Endothelial cell (in vitro differentiated cells): ENCODE measurements around the gene IGFLR1. TPM values are rescaled to one million over a fixed set of nuclear protein-coding genes. Genes with fewer than 3 reads are reported as not detected.
A peak's percentile ranks its signal among the peaks of the same experiment; 100 is the strongest.

Experiments
- DNase-seq: peaks from one replicate; pipeline ENCODE4 v3.0.0; 2021; ENCODE audit warnings: low spot score
- H3K27ac Mint-ChIP-seq: one replicate; pipeline ENCODE4 v1.8.0; 2021; ENCODE audit warnings: mixed read lengths, inconsistent platforms; ENCODE audit not compliant: unreplicated experiment
- H3K27me3 Mint-ChIP-seq: one replicate; pipeline ENCODE4 v1.8.0; 2021; ENCODE audit warnings: mild to moderate bottlenecking, moderate library complexity, mixed read lengths, inconsistent platforms; ENCODE audit not compliant: unreplicated experiment
- H3K36me3 Mint-ChIP-seq: one replicate; pipeline ENCODE4 v1.8.0; 2021; ENCODE audit warnings: mild to moderate bottlenecking, low read depth, mixed read lengths, inconsistent platforms; ENCODE audit not compliant: unreplicated experiment
- H3K4me1 Mint-ChIP-seq: one replicate; pipeline ENCODE4 v1.8.0; 2021; ENCODE audit warnings: mild to moderate bottlenecking, mixed read lengths, inconsistent platforms; ENCODE audit not compliant: unreplicated experiment
- H3K4me3 Mint-ChIP-seq: one replicate; pipeline ENCODE4 v1.8.0; 2021; ENCODE audit warnings: mild to moderate bottlenecking, mixed read lengths, inconsistent platforms; ENCODE audit not compliant: unreplicated experiment
- H3K9me3 Mint-ChIP-seq: one replicate; pipeline ENCODE4 v1.8.0; 2021; ENCODE audit warnings: mixed read lengths, inconsistent platforms; ENCODE audit not compliant: unreplicated experiment
- long read RNA-seq: library from polyadenylated mRNA; unstranded; transcript quantifications from one replicate; pipeline ENCODE4 v2.0.0, GENCODE V29; 2020; ENCODE audit not compliant: unreplicated experiment
- total RNA-seq: library from RNA; stranded (reverse); fragmentation: NEBNext Ultra II Directional; extraction: Animal tissue kit (Norgen Biotek cat#: 25700); gene quantifications from one replicate; pipeline ENCODE4 v1.2.1, GENCODE V29; 2021; ENCODE audit not compliant: unreplicated experiment
- TF ChIP-seq, protein P1 (sequence below): fragments of 200-600 bp; sonication (generic); IDR thresholded peaks from one replicate; pipeline ENCODE4 v1.5.0; 2021; ENCODE audit warnings: antibody characterized with exemption; ENCODE audit not compliant: unreplicated experiment

Gene IGFLR1, protein sequence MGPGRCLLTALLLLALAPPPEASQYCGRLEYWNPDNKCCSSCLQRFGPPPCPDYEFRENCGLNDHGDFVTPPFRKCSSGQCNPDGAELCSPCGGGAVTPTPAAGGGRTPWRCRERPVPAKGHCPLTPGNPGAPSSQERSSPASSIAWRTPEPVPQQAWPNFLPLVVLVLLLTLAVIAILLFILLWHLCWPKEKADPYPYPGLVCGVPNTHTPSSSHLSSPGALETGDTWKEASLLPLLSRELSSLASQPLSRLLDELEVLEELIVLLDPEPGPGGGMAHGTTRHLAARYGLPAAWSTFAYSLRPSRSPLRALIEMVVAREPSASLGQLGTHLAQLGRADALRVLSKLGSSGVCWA
- 3.2 TPM for total RNA-seq
- long read RNA-seq, partial matches to known transcripts = 0 of 1 reads
- long read RNA-seq, other reads (novel, unspliced or antisense) = 0 of 1 reads

DNA sequence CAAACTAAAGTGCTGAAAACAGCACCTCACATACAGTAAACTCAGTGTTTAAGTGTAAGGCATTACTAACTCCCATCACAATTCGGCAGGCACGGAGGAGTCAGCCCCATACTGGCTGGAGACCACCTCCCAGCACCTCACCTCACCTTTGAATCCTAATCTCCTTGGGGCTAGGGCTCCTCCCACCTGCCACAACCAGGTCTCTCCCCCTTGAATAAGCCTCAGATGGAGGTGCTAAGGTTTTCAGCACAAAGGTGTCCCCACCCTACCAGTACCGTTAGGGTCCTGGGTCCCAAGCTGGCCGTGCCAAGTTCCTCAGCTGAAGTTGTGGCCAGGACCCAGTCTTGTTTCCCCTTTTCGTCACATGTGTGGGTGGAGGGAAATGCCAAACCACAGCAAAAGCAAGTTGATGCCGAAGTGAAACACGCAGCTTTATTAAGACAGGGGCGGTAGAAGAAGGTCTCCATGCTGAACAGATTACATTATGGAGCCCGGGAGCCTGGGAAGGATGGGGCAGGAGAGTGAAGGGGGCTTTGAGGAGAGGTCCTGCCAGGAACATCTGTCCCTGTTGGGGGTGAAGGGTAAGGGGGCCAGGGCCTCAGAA lies at the start of gene IGFLR1:
TSS of gene IGFLR1 (minus strand) at position 332 of the 604 bp plus-strand sequence. CDS start 1,272 bp downstream, outside the sequence.
- no peak for DNase-seq
- Mint-ChIP-seq H3K36me3 (peaks cover 13% of the 10 kb centered on the region), H3K27me3 (peaks cover 19% of the 10 kb centered on the region), H3K9me3 (no peaks in the 10 kb centered on the region), H3K4me1 (peaks cover 32% of the 10 kb centered on the region), H3K4me3 (peak within 1 kb of the TSS; percentile 19), H3K27ac (no peak within 1 kb of the TSS)
- TF ChIP-seq, protein P1, sequence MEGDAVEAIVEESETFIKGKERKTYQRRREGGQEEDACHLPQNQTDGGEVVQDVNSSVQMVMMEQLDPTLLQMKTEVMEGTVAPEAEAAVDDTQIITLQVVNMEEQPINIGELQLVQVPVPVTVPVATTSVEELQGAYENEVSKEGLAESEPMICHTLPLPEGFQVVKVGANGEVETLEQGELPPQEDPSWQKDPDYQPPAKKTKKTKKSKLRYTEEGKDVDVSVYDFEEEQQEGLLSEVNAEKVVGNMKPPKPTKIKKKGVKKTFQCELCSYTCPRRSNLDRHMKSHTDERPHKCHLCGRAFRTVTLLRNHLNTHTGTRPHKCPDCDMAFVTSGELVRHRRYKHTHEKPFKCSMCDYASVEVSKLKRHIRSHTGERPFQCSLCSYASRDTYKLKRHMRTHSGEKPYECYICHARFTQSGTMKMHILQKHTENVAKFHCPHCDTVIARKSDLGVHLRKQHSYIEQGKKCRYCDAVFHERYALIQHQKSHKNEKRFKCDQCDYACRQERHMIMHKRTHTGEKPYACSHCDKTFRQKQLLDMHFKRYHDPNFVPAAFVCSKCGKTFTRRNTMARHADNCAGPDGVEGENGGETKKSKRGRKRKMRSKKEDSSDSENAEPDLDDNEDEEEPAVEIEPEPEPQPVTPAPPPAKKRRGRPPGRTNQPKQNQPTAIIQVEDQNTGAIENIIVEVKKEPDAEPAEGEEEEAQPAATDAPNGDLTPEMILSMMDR = no peak

DNA sequence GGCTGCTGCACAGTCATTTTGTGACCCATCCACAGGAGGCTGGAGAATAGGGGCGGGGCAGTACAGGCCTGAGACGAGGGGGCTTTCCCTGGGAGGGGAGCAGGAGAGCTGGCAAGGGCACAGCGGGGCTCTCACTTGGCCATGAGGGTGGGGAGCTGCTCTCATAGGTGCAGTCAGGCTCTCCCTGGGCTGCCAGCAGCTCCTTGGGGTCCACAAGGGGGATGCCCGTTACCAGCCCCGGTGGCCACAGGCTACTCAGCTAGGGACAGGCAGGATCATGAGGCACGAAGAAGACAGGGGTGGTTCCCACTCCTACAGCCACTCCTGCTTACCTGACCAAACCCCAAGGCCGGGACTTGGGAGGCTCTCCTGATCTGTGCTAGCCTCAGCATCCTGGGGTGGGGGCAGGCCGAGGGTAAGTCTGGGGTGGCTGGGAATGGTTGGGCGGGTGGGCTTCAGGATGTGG lies 49.6 kb upstream of the IGFLR1 start:
- Mint-ChIP-seq H3K27ac (no peak overlapping the region), H3K27me3 (peaks cover 7% of the 10 kb centered on the region)
- TF ChIP-seq, protein P1 = no peak

DNA sequence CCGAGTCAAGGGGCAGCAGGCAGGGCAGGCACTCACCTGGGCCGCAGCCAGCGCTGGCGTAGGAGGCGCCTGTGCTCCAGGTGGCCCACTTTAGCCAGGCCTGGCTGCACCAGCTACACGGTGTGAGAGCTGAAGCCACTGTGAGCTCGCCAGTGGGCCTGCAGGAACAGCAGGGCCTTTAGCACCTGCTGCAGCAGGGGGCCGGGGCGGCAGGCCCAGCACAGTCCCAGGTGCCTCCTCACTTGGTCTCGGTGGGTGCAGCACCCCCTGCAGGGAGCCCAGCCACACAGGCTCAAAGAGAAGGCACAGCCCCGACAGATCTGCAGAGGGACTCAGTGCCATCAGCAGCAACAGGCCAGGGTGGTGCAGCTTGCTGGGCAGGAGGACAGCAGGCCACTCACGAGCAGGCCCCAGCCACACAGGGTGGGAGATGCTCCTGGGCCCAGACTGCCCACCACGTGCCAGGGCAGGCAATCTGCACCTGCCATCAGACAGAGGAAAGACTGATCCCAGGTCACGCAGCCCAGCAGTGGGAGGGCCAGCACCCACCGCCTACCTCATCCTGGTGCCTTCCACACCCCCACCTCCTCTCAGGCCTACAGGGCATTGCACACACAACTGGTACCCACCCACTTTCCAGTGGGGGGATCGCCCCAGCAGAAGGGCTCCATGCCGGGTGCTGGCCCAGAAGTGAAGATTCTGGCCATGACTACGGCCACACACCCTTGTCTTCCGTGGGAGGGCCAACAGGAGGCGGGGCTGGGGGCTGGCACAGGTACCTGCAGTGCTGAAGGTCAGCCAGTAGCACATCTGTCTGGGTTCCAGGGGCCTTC lies 48.9 kb upstream of the IGFLR1 start:
- Mint-ChIP-seq H3K27ac (no peak overlapping the region), H3K27me3 (peaks cover 6% of the 10 kb centered on the region), H3K36me3 (no peaks in the 10 kb centered on the region), H3K4me3 (no peak overlapping the region), H3K9me3 (no peaks in the 10 kb centered on the region), H3K4me1 (no peaks in the 10 kb centered on the region)
- TF ChIP-seq, protein P1 = peak; percentile 24
- DNase-seq = no peak

More for the DNA sequence above, 49.6 kb upstream of the IGFLR1 start:
- no peak overlapping the region for H3K4me3 Mint-ChIP-seq
- no peaks in the 10 kb centered on the region for H3K4me1 Mint-ChIP-seq
- H3K9me3 Mint-ChIP-seq = no peaks in the 10 kb centered on the region
- H3K36me3 Mint-ChIP-seq = no peaks in the 10 kb centered on the region
- DNase-seq = no peak

DNA sequence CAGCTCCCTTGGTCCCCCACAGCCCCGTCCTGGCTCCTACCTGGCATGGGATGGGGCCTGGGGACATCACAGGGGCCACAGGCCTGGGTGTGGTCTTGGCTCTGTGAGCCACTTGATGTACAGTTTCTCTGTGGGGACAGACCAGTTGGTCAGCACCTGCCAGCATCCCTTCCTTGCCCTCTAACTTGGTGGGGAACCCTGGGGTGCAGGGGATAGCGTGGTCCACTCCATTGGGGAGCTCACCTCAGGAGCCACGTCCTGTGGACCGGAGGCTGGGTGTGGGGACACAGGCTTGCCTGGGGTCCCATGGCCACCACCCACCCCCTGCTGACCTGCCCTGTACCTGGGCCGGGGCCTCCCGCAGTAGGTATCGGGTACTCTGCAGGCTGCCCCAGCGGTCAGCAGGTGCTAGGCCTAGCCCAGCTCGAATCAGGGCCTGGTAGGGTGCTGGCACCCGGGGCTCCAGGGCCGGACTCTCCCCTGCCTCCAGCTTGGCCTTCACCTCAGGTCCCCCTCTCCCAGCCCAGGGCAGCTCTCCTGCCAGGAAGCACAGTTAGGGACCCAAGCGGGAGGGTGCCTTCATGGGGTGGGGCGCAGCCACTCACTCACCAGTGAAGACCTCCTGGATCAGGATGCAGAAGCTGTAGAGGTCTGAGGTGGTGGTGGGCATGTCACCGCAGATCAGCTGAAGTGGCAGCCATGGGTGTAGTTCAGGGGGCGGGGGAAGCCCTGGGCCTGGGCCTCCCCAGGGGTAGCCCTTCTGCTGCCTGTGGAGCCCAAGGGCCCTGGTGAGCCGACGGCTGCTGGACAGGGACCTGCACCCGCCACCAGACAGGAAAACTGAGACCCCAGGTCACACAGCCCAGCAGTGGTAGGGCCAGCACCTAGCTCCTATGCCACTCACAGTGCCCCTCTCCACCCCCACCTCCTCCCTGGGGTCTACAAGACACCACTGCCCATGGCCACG lies 48.0 kb upstream of the IGFLR1 start:
- Mint-ChIP-seq H3K27me3 (peaks cover 10% of the 10 kb centered on the region), H3K4me3 (no peak overlapping the region), H3K4me1 (no peaks in the 10 kb centered on the region), H3K27ac (no peak overlapping the region), H3K36me3 (no peaks in the 10 kb centered on the region), H3K9me3 (no peaks in the 10 kb centered on the region)
- TF ChIP-seq, protein P1 = no peak
- DNase-seq = no peak
